Spleen (tissue), 11 donors: ENCODE measurements around the gene SLC5A12. TPM values are rescaled to one million over a fixed set of nuclear protein-coding genes. Genes with fewer than 3 reads are reported as not detected.

Experiments used
- DNase-seq: peaks from one replicate; pipeline ENCODE4 v3.0.0-alpha.2; 2020
- H3K27ac ChIP-seq, 8 donors: fragments of 200-600 bp; sonication (generic) in 7 of 8; 1 replicate in 4 of 8; 2 replicates in 4 of 8; pipeline versions ENCODE4 v1.5.0 to v1.8.0; 2016 to 2021; ENCODE audit warnings: inconsistent platforms in 4 of 8, mild to moderate bottlenecking in 4 of 8, moderate library complexity in 1 of 8
- H3K27me3 ChIP-seq, 7 donors: fragments of 200-600 bp; sonication (generic) in 6 of 7; replicated peaks in 1 of 7; 1 replicate in 4 of 7; 2 replicates in 3 of 7; pipeline versions ENCODE4 v1.5.0 to v1.8.0; 2016 to 2021; ENCODE audit warnings: inconsistent platforms in 3 of 7, mild to moderate bottlenecking in 1 of 7
- H3K36me3 ChIP-seq, 6 donors: fragments of 200-600 bp; sonication (generic) in 5 of 6; 1 replicate in 4 of 6; 2 replicates in 2 of 6; pipeline versions ENCODE4 v1.5.0 to v1.8.0; 2016 to 2021; ENCODE audit warnings: inconsistent platforms in 2 of 6
- H3K4me1 ChIP-seq, 6 donors: fragments of 200-600 bp; sonication (generic) in 5 of 6; 1 replicate in 3 of 6; 2 replicates in 3 of 6; pipeline versions ENCODE4 v1.5.0 to v1.8.0; 2016 to 2021; ENCODE audit warnings: inconsistent platforms in 3 of 6
- H3K4me3 ChIP-seq, 8 donors: fragments of 200-600 bp; sonication (generic) in 7 of 8; 1 replicate in 4 of 8; 2 replicates in 4 of 8; pipeline versions ENCODE4 v1.5.0 to v1.8.0; 2016 to 2021; ENCODE audit warnings: inconsistent platforms in 4 of 8, mild to moderate bottlenecking in 4 of 8, moderate library complexity in 2 of 8
- H3K9me3 ChIP-seq, 8 donors: fragments of 200-600 bp; sonication (generic) in 7 of 8; 1 replicate in 4 of 8; 2 replicates in 4 of 8; pipeline versions ENCODE4 v1.5.0 to v1.8.0; 2016 to 2021; ENCODE audit warnings: inconsistent platforms in 4 of 8
- CTCF ChIP-seq, 11 experiments: fragments of 200-600 bp in 7 of 11; fragments of 450-650 bp in 4 of 11; sonication (generic) in 4 of 11; IDR thresholded peaks in 8 of 11; conservative IDR thresholded peaks in 3 of 11; 1 replicate in 7 of 11; 2 replicates in 4 of 11; pipeline versions ENCODE4 v1.4.0 to v1.8.0; 2016 to 2021; ENCODE audit warnings: antibody characterized with exemption in 11 of 11, inconsistent platforms in 4 of 11, mild to moderate bottlenecking in 1 of 11
- POLR2A ChIP-seq, 3 donors: fragments of 450-650 bp; IDR thresholded peaks; one replicate each; pipeline ENCODE4 v1.5.1; 2017; ENCODE audit warnings: antibody characterized with exemption in 3 of 3, mild to moderate bottlenecking in 1 of 3
- POLR2AphosphoS5 ChIP-seq, 3 donors: sonication (generic); formaldehyde crosslinking; IDR thresholded peaks; one replicate each; pipeline ENCODE4 v1.5.1; 2017; ENCODE audit warnings: antibody characterized with exemption in 3 of 3
- WGBS, 5 donors: extraction: QIAGEN DNeasy Blood & Tissue Kit in 3 of 5; methylation state at CpG; one replicate each; pipeline versions ENCODE4 v1.1.5 to v1.1.7; 2013 to 2018; 5-methylcytosine and 5-hydroxymethylcytosine counted together
- intact Hi-C: fragments of 100-400 bp; cut with DNase I; formaldehyde crosslinking; loops from one replicate; pipeline ENCODE4 v1.15.0; 2023; ENCODE audit warnings: low total_unique reads
- polyA plus RNA-seq, 3 donors: library from polyadenylated mRNA; stranded (reverse); fragments of 200-250 nt; gene quantifications; one replicate each; pipeline ENCODE4 v1.2.1, GENCODE V29; 2013
- total RNA-seq, 7 donors: library from RNA; depleted of rRNA in 3 of 7; stranded (reverse); fragments of >200 nt in 3 of 7; fragmentation: NEBNext Ultra II Directional in 4 of 7; extraction: Animal tissue kit (Norgen Biotek cat#: 25700) in 4 of 7; gene quantifications; one replicate each; pipeline versions ENCODE4 v1.1.0 to v1.2.1, GENCODE V29; 2016 to 2021
- donor health status: healthy with polysubstance abuse.
- donor health status: DM: no; HTN: no; CAD: no; lungs with moderate emphysema.
- donor health status: DM: no; HTN: no; CAD: no.
- donor health status: Bipolar disorder and iron deficiency.
- donor health status: healthy.
- donor health status: DM: no; HTN: no; CAD: no.
- donor health status: DM: yes; HTN: yes; CAD: no.

Gene SLC5A12
- total and polyA plus RNA-seq, 10 donors: 0.05 to 1.3 (median 0.54) TPM; not detected in 3

GRCh38 chr11:26623076-26623659 lies 98.7 kb downstream of the SLC5A12 start:
- TF ChIP-seq POLR2A (IDR thresholded peaks at IDR 0.05): no peak
- TF ChIP-seq CTCF (IDR thresholded peaks at IDR 0.05 in 8 of 11, conservative IDR thresholded peaks at IDR 0.05 in 3 of 11): no peak
- no peak for DNase-seq
- Histone ChIP-seq H3K4me1 (no peaks in the 10 kb centered on the region), H3K4me3 (no peak overlapping the region), H3K27ac (no peak overlapping the region), H3K36me3 (no peaks in the 10 kb centered on the region), H3K27me3 (no peaks in the 10 kb centered on the region), H3K9me3 (no peaks in the 10 kb centered on the region)
- 43 to 86% (median 78%) methylated on average over 2 of the region's 2 CpGs for WGBS, 5 donors
- intact Hi-C loops: no loop called here

- Histone ChIP-seq H3K4me3 (no peak overlapping the region), H3K36me3 (no peaks in the 10 kb centered on the region), H3K9me3 (no peaks in the 10 kb centered on the region), H3K27ac (no peak overlapping the region), H3K4me1 (no peaks in the 10 kb centered on the region), H3K27me3 (no peaks in the 10 kb centered on the region)
- TF ChIP-seq POLR2A (IDR thresholded peaks at IDR 0.05) (no peak), POLR2AphosphoS5 (IDR thresholded peaks at IDR 0.05) (no peak), CTCF (IDR thresholded peaks at IDR 0.05 in 8 of 11, conservative IDR thresholded peaks at IDR 0.05 in 3 of 11) (no peak)
- no peak for DNase-seq
- intact Hi-C loops: no loop called here
- WGBS, 5 donors: 74 to 97% (median 83%) methylated on average over 2 of the region's 2 CpGs
These were observed 99.7 kb downstream of the SLC5A12 start for GRCh38 chr11:26622181-26622580.

GRCh38 chr11:26621132-26621531 lies 100.7 kb downstream of the SLC5A12 start:
- no peaks in the 10 kb centered on the region for H3K36me3 ChIP-seq
- no peak for DNase-seq
- intact Hi-C loops: no loop called here
- H3K4me1 ChIP-seq: no peaks in the 10 kb centered on the region
- no peak overlapping the region for H3K4me3 ChIP-seq
- H3K9me3 ChIP-seq: no peaks in the 10 kb centered on the region
- H3K27ac ChIP-seq: no peak overlapping the region
- TF ChIP-seq POLR2AphosphoS5 (IDR thresholded peaks at IDR 0.05) (no peak), POLR2A (IDR thresholded peaks at IDR 0.05) (no peak), CTCF (IDR thresholded peaks at IDR 0.05 in 8 of 11, conservative IDR thresholded peaks at IDR 0.05 in 3 of 11) (no peak)
- no peaks in the 10 kb centered on the region for H3K27me3 ChIP-seq

GRCh38 chr11:26620282-26621045 lies 101.4 kb downstream of the SLC5A12 start:
- Histone ChIP-seq H3K9me3 (no peaks in the 10 kb centered on the region), H3K27ac (no peak overlapping the region), H3K27me3 (no peaks in the 10 kb centered on the region), H3K4me3 (no peak overlapping the region), H3K4me1 (no peaks in the 10 kb centered on the region), H3K36me3 (no peaks in the 10 kb centered on the region)
- 86 to 94% (median 90%) methylated on average over 1 of the region's 1 CpG for WGBS, 5 donors
- intact Hi-C loops: no loop called here
- TF ChIP-seq POLR2AphosphoS5 (IDR thresholded peaks at IDR 0.05) (no peak), CTCF (IDR thresholded peaks at IDR 0.05 in 8 of 11, conservative IDR thresholded peaks at IDR 0.05 in 3 of 11) (no peak), POLR2A (IDR thresholded peaks at IDR 0.05) (no peak)
- DNase-seq: no peak
